HFF-Myc (cell line): ENCODE data around the gene PARD6A.

ENCODE experiments used
- DNase-seq: peaks from one replicate; pipeline ENCODE4 v3.0.0-alpha.2; 2011; ENCODE audit warnings: low read depth; ENCODE audit errors: extremely low read depth
- H3K4me3 ChIP-seq: replicated peaks from 2 replicates; pipeline ENCODE4 v1.5.1; 2011; ENCODE audit warnings: low read depth, mild to moderate bottlenecking, control low read depth, low read length
- CTCF ChIP-seq: IDR thresholded peaks from 2 replicates; pipeline ENCODE4 v1.5.1; 2012; ENCODE audit warnings: mild to moderate bottlenecking, low read depth, low read length, control low read depth; ENCODE audit errors: missing control alignments

PARD6A gene

DNA sequence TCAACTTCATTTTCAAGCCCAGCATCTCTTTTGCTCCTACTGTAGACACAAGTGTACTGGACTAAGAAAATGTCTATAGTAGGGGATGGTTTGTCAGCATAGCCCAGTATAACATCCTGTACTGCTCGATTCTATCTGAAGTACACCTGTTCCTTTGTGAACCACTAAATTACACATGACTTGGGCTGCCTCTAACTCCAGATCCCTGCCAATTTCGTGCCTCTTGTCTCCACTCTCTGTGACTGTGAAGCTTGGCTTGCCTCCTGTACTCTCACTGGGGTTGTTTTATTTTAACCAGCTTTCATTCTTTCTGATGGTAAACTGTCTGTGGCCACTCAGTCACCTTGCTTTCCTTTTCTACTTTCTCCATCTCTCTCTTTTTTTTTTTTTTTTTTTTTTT, 33.9 kb downstream of the PARD6A start:
- DNase-seq = no peak
- TF ChIP-seq CTCF = no peak
- H3K4me3 ChIP-seq = no peak overlapping the region

DNA sequence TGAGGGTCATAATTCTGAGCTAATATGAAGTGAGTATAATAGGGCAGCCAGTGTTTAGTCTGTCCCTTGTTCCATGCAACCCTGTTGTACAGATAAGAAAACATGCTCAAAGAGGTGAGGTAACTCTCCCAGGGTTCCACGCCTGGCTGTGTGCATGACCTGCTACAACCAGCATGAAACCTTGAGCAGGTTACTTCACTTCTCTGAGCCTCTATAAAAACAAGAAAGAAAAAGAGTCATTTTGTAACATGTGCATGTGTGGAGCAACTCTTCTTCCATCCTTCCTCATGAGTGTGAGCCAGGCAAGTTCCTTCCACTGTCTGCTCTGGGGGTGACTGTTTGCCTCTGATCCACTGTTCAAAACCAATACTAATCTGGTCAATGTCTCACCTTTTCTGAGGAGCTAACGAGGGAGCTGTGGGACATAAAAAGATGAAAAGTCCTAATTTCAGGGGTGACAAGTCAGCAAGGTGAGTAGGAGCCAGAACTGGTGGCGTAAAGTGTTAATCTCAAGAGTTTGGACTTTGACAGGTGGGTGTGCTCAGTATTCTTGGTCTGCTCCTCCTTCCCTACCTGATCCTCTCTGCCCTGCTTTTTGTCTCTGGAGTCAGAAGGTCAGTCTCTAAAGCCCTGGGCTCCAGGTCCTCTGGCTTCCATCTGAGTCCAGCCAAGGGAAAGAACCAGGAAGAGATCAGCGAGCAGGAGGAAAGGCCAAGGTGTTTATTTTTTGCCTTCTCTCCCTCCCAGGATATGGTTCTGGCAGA, 36.8 kb downstream of the PARD6A start:
- TF ChIP-seq CTCF = no peak
- no peak overlapping the region for H3K4me3 ChIP-seq
- DNase-seq = no peak

- no peak for TF ChIP-seq CTCF
- no peak overlapping the region for H3K4me3 ChIP-seq
- no peak for DNase-seq
Observed at GRCh38 chr16:67699265-67699664, 38.5 kb downstream of the PARD6A start.

DNA sequence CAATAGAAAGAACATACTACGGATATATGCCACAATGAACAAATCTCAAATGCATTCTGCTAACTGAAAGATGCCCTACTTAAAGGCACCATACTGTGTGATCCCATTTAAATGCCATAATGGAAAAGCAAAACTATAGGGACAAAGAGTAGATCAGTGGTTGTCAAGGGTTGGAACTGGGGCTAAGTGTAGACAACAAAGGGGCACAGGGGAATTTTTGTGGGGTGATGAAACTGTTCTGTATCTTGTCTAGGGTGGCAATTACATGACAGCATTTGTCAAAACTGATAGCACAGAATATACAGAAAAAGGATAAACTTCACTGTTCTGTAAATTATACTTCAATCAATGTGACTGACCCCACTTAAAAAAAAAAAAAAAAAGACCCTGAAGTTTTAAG, 40.7 kb downstream of the PARD6A start:
- DNase-seq = no peak
- no peak overlapping the region for H3K4me3 ChIP-seq
- no peak for TF ChIP-seq CTCF

DNA sequence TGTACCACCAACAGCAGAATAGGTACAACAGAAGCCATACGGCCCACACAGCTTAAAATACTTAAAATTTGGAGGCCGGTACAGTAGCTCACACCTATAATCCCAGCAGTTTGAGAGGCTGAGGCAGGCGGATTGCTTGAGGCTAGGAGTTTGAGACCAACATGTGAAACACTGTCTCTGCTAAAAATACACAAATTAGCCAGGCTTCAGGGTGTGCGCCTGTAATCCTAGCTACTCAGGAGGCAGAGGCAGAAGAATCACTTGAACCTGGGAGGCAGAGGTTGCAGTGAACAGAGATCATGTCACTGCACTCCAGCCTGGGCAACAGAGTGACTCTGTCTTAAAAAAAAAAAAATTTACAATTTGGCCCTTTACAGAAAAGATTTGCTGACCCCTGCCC, 41.4 kb downstream of the PARD6A start:
- no peak for DNase-seq
- TF ChIP-seq CTCF = no peak
- no peak overlapping the region for H3K4me3 ChIP-seq

DNA sequence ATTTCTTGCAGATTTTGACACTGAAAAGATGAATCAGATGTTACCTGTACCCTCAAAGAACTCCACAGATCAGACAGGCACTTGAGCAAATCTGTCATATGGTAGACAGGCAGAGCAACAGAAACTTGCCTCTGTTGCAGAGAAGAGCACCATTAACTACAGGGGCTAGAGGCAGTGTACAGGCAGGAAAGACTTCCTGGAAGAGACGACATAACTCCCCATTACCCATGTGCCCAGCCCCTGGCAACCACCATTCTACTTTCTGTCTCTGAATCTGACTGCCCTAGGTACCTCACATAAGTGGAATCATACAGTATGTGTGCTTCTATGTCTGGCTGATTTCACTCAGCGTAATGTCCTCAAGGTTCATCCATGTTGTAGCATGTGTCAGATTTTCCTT, 42.9 kb downstream of the PARD6A start:
- DNase-seq = no peak
- no peak overlapping the region for H3K4me3 ChIP-seq
- TF ChIP-seq CTCF = no peak

DNA sequence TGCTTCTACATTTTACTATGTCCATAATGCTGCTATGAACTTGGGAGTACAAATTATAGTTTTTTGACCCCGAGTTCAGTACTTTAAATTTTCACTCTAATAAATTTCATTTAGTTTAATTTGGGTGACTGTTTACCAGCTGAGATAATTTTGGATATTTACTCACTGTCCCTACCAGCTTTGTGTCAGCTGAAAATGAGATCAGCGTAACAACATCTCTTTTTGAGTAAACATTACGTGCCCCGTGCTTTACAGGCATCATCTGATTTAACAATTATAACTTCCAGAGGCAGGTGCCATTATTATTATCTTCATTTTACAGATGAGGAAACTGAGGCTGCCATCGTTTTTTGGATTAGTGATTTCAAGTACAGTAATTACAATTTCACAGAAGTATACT, 43.4 kb downstream of the PARD6A start:
- DNase-seq = no peak
- no peak overlapping the region for H3K4me3 ChIP-seq
- no peak for TF ChIP-seq CTCF
